Head of caudate nucleus (tissue), 42 donors: ENCODE measurements around the gene ATP6V0A4.

ENCODE experiments used
- DNase-seq, 42 donors: peaks; one replicate each; pipeline versions ENCODE4 v3.0.0 to v3.0.0-alpha.2; 2020 to 2021; ENCODE audit warnings: mixed read lengths in 7 of 42
- intact Hi-C: fragments of 100-400 bp; cut with DNase I; formaldehyde crosslinking; loops from one replicate; pipeline ENCODE4 v1.15.0; 2022

The ATP6V0A4 gene

GRCh38 chr7:138668229-138668596 is 129.8 kb downstream of the ATP6V0A4 start:
- intact Hi-C loops, result no loop called here
- DNase-seq, result no peak

- intact Hi-C loops, result no loop called here
- DNase-seq, result no peak
These were observed 130.3 kb downstream of the ATP6V0A4 start for GRCh38 chr7:138667535-138668228.

- no peak for DNase-seq
- intact Hi-C loops, result no loop called here
These were observed 131.6 kb downstream of the ATP6V0A4 start for GRCh38 chr7:138666385-138666784.

- DNase-seq, result peak in 28 of 42 donors; percentile 7 to 70 (median 38)
- intact Hi-C loops, result no loop called here
These were observed 132.3 kb downstream of the ATP6V0A4 start for GRCh38 chr7:138665669-138666140.

GRCh38 chr7:138665249-138665648 is 132.7 kb downstream of the ATP6V0A4 start:
- no peak for DNase-seq
- intact Hi-C loops, result no loop called here

GRCh38 chr7:138663725-138664710 is 134.0 kb downstream of the ATP6V0A4 start:
- intact Hi-C loops, result no loop called here
- DNase-seq, result peak in 41 of 42 donors; percentile 3 to 74 (median 39)

GRCh38 chr7:138662991-138663320 is 135.0 kb downstream of the ATP6V0A4 start:
- intact Hi-C loops, result no loop called here
- DNase-seq, result no peak

GRCh38 chr7:138662076-138662990 is 135.7 kb downstream of the ATP6V0A4 start:
- DNase-seq, result no peak

GRCh38 chr7:138661069-138661635 is 136.8 kb downstream of the ATP6V0A4 start:
- intact Hi-C loops, result no loop called here

More at GRCh38 chr7:138662076-138662990, 135.7 kb downstream of the ATP6V0A4 start:
- intact Hi-C loops, result no loop called here

GRCh38 chr7:138658889-138659288 is 139.1 kb downstream of the ATP6V0A4 start:
- no peak for DNase-seq

More at GRCh38 chr7:138661069-138661635, 136.8 kb downstream of the ATP6V0A4 start:
- no peak for DNase-seq

GRCh38 chr7:138657854-138658386 is 140.1 kb downstream of the ATP6V0A4 start:
- intact Hi-C loops, result no loop called here
- no peak for DNase-seq

More at GRCh38 chr7:138658889-138659288, 139.1 kb downstream of the ATP6V0A4 start:
- intact Hi-C loops, result no loop called here

- intact Hi-C loops, result no loop called here
- no peak for DNase-seq
These were observed 141.0 kb downstream of the ATP6V0A4 start for GRCh38 chr7:138656952-138657351.
